Activated naive CD4-positive, alpha-beta T cell treated with anti-CD3 and anti-CD28 coated beads for 36 hours (primary cell): Measurements from ENCODE around the gene OAS1. TPM values are rescaled to one million over a fixed set of nuclear protein-coding genes. Genes with fewer than 3 reads are reported as not detected.
"Not testable (repeated sequence)": the region's sequence is repeated elsewhere in the genome, so short reads cannot be mapped to it uniquely, and the experiment has no call there.

Experiments used
- CTCF ChIA-PET: fragments of 350-600 bp; sonication (Branson Sonifier 250); formaldehyde crosslinking; loops from one replicate; lab custom pipeline; 2021; ENCODE audit warnings: antibody characterized with exemption; lab: Charles Lee
- DNase-seq: peaks from one replicate; pipeline ENCODE4 v3.0.0-alpha.2; 2020
- H3K27ac Mint-ChIP-seq: one replicate; pipeline ENCODE4 v1.8.0; 2021; ENCODE audit warnings: mild to moderate bottlenecking, mixed read lengths
- H3K27me3 Mint-ChIP-seq: one replicate; pipeline ENCODE4 v1.8.0; 2021; ENCODE audit warnings: low read depth, mixed read lengths
- H3K36me3 Mint-ChIP-seq: one replicate; pipeline ENCODE4 v1.8.0; 2021; ENCODE audit warnings: low read depth, mixed read lengths
- H3K4me1 Mint-ChIP-seq: one replicate; pipeline ENCODE4 v1.8.0; 2021; ENCODE audit warnings: low read depth, mixed read lengths
- H3K4me3 Mint-ChIP-seq: one replicate; pipeline ENCODE4 v1.8.0; 2021; ENCODE audit warnings: mild to moderate bottlenecking, moderate library complexity, mixed read lengths
- H3K9me3 Mint-ChIP-seq: one replicate; pipeline ENCODE4 v1.8.0; 2021; ENCODE audit warnings: mixed read lengths
- intact Hi-C: fragments of 100-400 bp; cut with micrococcal nuclease; formaldehyde crosslinking; loops from one replicate; pipeline ENCODE4 v1.15.1; 2023
- total RNA-seq, 2 experiments: library from RNA; stranded (reverse); gene quantifications; one replicate each; pipeline ENCODE4 v1.2.3, GENCODE V29; 2021

OAS1 gene
- total RNA-seq, 2 experiments from 2014 or later: 41.6 to 41.7 TPM

GRCh38 chr12:112942572-112942971 is 35.8 kb downstream of the OAS1 start:
- no peaks in the 10 kb centered on the region for H3K27me3 Mint-ChIP-seq
- CTCF ChIA-PET: interaction anchor here (1.5 to 2.0 kb wide), 2 partner anchors 10 to 51 kb away, joined by 4 to 5 read pairs; no protein-coding TSS in a partner anchor
- DNase-seq: no peak
- H3K27ac Mint-ChIP-seq: no peak overlapping the region
- H3K9me3 Mint-ChIP-seq: no peaks in the 10 kb centered on the region
- H3K4me3 Mint-ChIP-seq: no peak overlapping the region
- intact Hi-C loops: no loop called here
- H3K36me3 Mint-ChIP-seq: peaks cover 20% of the 10 kb centered on the region
- H3K4me1 Mint-ChIP-seq: peaks cover 22% of the 10 kb centered on the region

DNA sequence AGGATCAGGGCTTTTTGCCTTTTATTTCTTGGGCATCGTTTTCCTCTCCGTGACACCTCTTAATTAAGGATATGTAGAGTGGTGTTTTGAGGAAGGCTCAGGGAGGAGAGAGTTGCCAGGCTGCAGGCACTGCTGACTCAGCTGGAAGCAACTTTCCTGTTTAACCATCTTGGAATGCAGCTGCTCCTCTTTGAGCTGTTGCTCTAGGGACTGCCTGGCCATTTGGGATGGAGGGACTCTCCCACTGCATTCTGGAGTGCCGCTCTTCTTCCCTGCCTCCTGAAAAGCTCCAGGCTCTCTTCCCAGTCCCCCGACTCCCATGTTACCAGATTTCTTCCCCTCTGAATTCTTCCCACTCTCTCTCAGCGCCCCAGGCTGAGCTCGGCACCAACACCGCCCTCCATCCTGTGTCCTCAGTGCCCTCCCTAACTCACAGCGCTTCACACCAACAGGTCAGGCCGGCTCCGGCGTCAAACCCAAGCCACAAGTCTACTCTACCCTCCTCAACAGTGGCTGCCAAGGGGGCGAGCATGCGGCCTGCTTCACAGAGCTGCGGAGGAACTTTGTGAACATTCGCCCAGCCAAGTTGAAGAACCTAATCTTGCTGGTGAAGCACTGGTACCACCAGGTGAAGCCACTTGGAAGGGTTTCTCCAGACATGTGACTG is 37.4 kb downstream of the OAS1 start:
- CTCF ChIA-PET: interaction anchor here (2.0 kb wide), 1 partner anchor 12 kb away, joined by 5 read pairs; no protein-coding TSS in a partner anchor
- Mint-ChIP-seq H3K36me3 (peaks cover 19% of the 10 kb centered on the region), H3K4me1 (peaks cover 12% of the 10 kb centered on the region), H3K9me3 (no peaks in the 10 kb centered on the region), H3K4me3 (no peak overlapping the region), H3K27me3 (no peaks in the 10 kb centered on the region), H3K27ac (no peak overlapping the region)
- intact Hi-C loops: no loop called here
- DNase-seq: no peak

DNA sequence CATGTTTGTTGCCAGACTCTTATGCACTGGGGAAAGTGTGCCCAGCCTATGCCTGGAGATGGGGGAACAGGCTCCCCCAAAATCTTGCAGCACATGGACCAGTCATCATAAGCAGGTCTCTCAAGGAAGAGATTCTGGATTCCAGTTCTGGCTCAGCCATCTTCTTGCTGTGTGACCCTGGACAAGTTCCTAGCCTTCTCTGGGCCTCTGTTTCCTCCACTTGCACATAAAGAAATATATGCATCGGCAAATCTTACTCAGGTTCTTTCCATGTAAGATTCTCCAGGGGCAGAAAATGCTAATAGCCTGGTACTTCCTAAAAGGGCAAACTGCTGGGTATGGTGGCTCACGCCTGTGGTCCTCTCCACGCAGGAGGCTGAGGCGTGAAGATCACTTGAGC is 38.8 kb downstream of the OAS1 start:
- intact Hi-C loops: no loop called here
- no peak for DNase-seq
- Mint-ChIP-seq H3K9me3 (no peaks in the 10 kb centered on the region), H3K4me3 (no peak overlapping the region), H3K4me1 (no peaks in the 10 kb centered on the region), H3K27me3 (no peaks in the 10 kb centered on the region), H3K36me3 (peaks cover 21% of the 10 kb centered on the region), H3K27ac (no peak overlapping the region)
- CTCF ChIA-PET: no interaction called here

- no peak for DNase-seq
- peaks cover 26% of the 10 kb centered on the region for H3K36me3 Mint-ChIP-seq
- H3K27ac Mint-ChIP-seq: no peak overlapping the region
- no peaks in the 10 kb centered on the region for H3K4me1 Mint-ChIP-seq
- H3K4me3 Mint-ChIP-seq: no peak overlapping the region
- H3K27me3 Mint-ChIP-seq: no peaks in the 10 kb centered on the region
- no peaks in the 10 kb centered on the region for H3K9me3 Mint-ChIP-seq
- CTCF ChIA-PET: no interaction called here
- intact Hi-C loops: no loop called here
Observed at GRCh38 chr12:112946236-112947000, 39.7 kb downstream of the OAS1 start.

- no peaks in the 10 kb centered on the region for H3K4me1 Mint-ChIP-seq
- CTCF ChIA-PET: no interaction called here
- H3K9me3 Mint-ChIP-seq: no peaks in the 10 kb centered on the region
- DNase-seq: no peak
- no peaks in the 10 kb centered on the region for H3K27me3 Mint-ChIP-seq
- intact Hi-C loops: no loop called here
- peaks cover 31% of the 10 kb centered on the region for H3K36me3 Mint-ChIP-seq
- no peak overlapping the region for H3K27ac Mint-ChIP-seq
- no peak overlapping the region for H3K4me3 Mint-ChIP-seq
Observed at GRCh38 chr12:112947314-112947713, 40.6 kb downstream of the OAS1 start.

DNA sequence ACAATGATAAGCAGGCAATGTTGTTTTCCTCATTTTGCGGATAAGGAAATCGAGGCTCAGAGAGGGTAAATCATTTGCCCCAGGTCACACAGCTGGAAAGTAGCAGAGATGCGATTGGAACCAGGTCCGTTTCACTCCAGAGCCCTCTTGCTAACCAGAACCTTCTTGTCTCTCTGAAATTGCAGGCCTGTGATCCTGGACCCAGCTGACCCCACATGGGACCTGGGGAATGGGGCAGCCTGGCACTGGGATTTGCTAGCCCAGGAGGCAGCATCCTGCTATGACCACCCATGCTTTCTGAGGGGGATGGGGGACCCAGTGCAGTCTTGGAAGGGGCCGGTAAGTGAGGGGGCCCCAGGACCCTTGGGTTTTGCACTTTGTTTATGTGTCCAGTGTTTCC is 41.0 kb downstream of the OAS1 start:
- no peak overlapping the region for H3K4me3 Mint-ChIP-seq
- H3K4me1 Mint-ChIP-seq: no peaks in the 10 kb centered on the region
- no peak for DNase-seq
- intact Hi-C loops: no loop called here
- CTCF ChIA-PET: no interaction called here
- no peak overlapping the region for H3K27ac Mint-ChIP-seq
- peaks cover 35% of the 10 kb centered on the region for H3K36me3 Mint-ChIP-seq
- peaks cover 3% of the 10 kb centered on the region for H3K9me3 Mint-ChIP-seq
- no peaks in the 10 kb centered on the region for H3K27me3 Mint-ChIP-seq

GRCh38 chr12:112948806-112949205 is 42.0 kb downstream of the OAS1 start:
- CTCF ChIA-PET: interaction anchor here (0.6 to 1.5 kb wide), 2 partner anchors 44 to 52 kb away, joined by 3 to 4 read pairs; no protein-coding TSS in a partner anchor
- H3K36me3 Mint-ChIP-seq: peaks cover 39% of the 10 kb centered on the region
- no peaks in the 10 kb centered on the region for H3K4me1 Mint-ChIP-seq
- peaks cover 7% of the 10 kb centered on the region for H3K9me3 Mint-ChIP-seq
- intact Hi-C loops: no loop called here
- no peak overlapping the region for H3K4me3 Mint-ChIP-seq
- no peak for DNase-seq
- H3K27me3 Mint-ChIP-seq: no peaks in the 10 kb centered on the region
- H3K27ac Mint-ChIP-seq: no peak overlapping the region

DNA sequence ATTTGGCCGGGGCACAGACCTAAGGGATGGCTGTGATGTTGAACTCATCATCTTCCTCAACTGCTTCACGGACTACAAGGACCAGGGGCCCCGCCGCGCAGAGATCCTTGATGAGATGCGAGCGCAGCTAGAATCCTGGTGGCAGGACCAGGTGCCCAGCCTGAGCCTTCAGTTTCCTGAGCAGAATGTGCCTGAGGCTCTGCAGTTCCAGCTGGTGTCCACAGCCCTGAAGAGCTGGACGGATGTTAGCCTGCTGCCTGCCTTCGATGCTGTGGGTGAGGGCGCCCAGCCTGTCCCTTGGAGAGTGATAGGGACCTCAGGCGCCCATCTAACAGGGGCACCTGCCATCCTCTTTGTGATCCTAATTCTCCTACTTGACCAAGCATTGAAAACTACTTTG is 43.9 kb downstream of the OAS1 start:
- Mint-ChIP-seq H3K9me3 (peaks cover 7% of the 10 kb centered on the region), H3K36me3 (peaks cover 50% of the 10 kb centered on the region), H3K4me1 (peaks cover 2% of the 10 kb centered on the region), H3K4me3 (no peak overlapping the region), H3K27me3 (no peaks in the 10 kb centered on the region), H3K27ac (no peak overlapping the region)
- no peak for DNase-seq
- CTCF ChIA-PET: interaction anchor here (1.2 kb wide), 1 partner anchor 10 kb away, joined by 3 read pairs; no protein-coding TSS in a partner anchor
- intact Hi-C loops: no loop called here

DNA sequence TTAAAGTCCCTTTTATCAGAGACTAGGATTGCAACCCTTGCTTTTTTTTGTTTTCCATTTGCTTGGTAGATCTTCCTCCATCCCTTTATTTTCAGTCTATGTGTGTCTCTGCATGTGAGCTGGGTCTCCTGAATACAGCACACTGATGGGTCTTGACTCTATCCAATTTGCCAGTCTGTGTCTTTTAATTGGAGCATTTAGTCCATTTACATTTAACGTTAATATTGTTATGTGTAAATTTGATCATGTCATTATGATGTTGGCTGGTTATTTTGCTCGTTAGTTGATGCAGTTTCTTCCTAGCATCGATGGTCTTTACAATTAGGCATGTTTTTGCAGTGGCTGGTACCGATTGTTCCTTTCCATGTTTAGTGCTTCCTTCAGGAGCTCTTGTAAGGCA is 50.4 kb downstream of the OAS1 start:
- H3K4me3 Mint-ChIP-seq, H3K27ac Mint-ChIP-seq, DNase-seq, H3K27me3 Mint-ChIP-seq, intact Hi-C loops, H3K4me1 Mint-ChIP-seq: not testable (repeated sequence)
- peaks cover 75% of the 10 kb centered on the region for H3K36me3 Mint-ChIP-seq
- peaks cover 18% of the 10 kb centered on the region for H3K9me3 Mint-ChIP-seq
- CTCF ChIA-PET: interaction anchor here (0.6 kb wide), 1 partner anchor 33 kb away, joined by 3 read pairs; no protein-coding TSS in a partner anchor

DNA sequence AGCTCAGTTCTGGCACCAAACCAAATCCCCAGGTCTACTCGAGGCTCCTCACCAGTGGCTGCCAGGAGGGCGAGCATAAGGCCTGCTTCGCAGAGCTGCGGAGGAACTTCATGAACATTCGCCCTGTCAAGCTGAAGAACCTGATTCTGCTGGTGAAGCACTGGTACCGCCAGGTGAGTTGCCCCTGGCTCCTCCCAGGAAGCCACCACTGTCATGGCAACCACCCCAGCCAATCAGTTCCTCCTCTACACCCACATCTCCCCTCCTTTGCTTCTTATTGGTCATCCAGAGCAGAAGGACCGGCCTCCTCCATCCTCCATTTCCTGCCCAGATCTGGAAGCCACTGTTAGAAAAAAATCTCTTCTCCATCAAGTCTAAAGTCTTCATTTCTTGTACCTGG is 54.3 kb downstream of the OAS1 start:
- intact Hi-C loops: no loop called here
- H3K27ac Mint-ChIP-seq: no peak overlapping the region
- no peak for DNase-seq

GRCh38 chr12:112961536-112961935 is 54.8 kb downstream of the OAS1 start:
- Mint-ChIP-seq H3K4me1 (peaks cover 1% of the 10 kb centered on the region), H3K36me3 (peaks cover 48% of the 10 kb centered on the region), H3K27ac (no peak overlapping the region), H3K4me3 (no peak overlapping the region), H3K9me3 (peaks cover 11% of the 10 kb centered on the region), H3K27me3 (no peaks in the 10 kb centered on the region)
- CTCF ChIA-PET: no interaction called here
- intact Hi-C loops: no loop called here
- DNase-seq: no peak

More for the DNA sequence above, 54.3 kb downstream of the OAS1 start:
- CTCF ChIA-PET: interaction anchor here (0.8 kb wide), 1 partner anchor 32 kb away, joined by 4 read pairs; no protein-coding TSS in a partner anchor
- Mint-ChIP-seq H3K9me3 (peaks cover 11% of the 10 kb centered on the region), H3K4me3 (no peak overlapping the region), H3K36me3 (peaks cover 52% of the 10 kb centered on the region), H3K27me3 (no peaks in the 10 kb centered on the region), H3K4me1 (peaks cover 6% of the 10 kb centered on the region)

DNA sequence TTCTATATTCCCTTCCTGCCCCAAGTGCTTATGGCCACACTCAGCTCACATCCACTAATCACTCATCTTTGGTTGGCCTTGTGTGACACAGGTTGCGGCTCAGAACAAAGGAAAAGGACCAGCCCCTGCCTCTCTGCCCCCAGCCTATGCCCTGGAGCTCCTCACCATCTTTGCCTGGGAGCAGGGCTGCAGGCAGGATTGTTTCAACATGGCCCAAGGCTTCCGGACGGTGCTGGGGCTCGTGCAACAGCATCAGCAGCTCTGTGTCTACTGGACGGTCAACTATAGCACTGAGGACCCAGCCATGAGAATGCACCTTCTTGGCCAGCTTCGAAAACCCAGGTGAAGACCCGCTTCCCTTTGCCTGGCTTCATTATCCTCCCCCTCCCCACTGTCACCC is 55.8 kb downstream of the OAS1 start:
- Mint-ChIP-seq H3K4me3 (no peak overlapping the region), H3K36me3 (peaks cover 37% of the 10 kb centered on the region), H3K4me1 (no peaks in the 10 kb centered on the region), H3K27ac (no peak overlapping the region), H3K27me3 (no peaks in the 10 kb centered on the region), H3K9me3 (peaks cover 10% of the 10 kb centered on the region)
- DNase-seq: no peak
- intact Hi-C loops: no loop called here
- CTCF ChIA-PET: interaction anchor here (0.6 to 1.3 kb wide), 3 partner anchors 31 to 520 kb away, joined by 3 to 4 read pairs (median 3); no protein-coding TSS in a partner anchor
